Panc1 (cell line): ENCODE data around the gene TIMM17A. TPM values are rescaled to one million over a fixed set of nuclear protein-coding genes. Genes with fewer than 3 reads are reported as not detected.

Experiments used
- ATAC-seq: fragments of 200-7000 bp; cut with Tn5 transposase; 2 replicates; pipeline ENCODE4 v1.9.1; 2020; ENCODE audit warnings: mild to moderate bottlenecking, moderate library complexity
- BruUV-seq: library from RNA; stranded (reverse); fragments of 400-500 nt; replicated peaks from 2 replicates; lab custom pipeline; 2021; lab: Mats Ljungman, UMichigan
- CTCF ChIA-PET: fragments of 300-600 bp; sonication (Branson Sonifier 250); formaldehyde crosslinking; loops from one replicate; lab custom pipeline; 2022; ENCODE audit warnings: antibody characterized with exemption; lab: Charles Lee
- POLR2A ChIA-PET: fragments of 300-600 bp; sonication (Branson Sonifier 250); formaldehyde crosslinking; loops from one replicate; lab custom pipeline; 2022; ENCODE audit warnings: antibody characterized with exemption; lab: Charles Lee
- DNase-seq: peaks from one replicate; pipeline ENCODE4 v3.0.0-alpha.2; 2010; ENCODE audit warnings: low read depth, low spot score
- H3K27ac ChIP-seq: 2 replicates; pipeline ENCODE4 v1.5.1; 2011; ENCODE audit warnings: mild to moderate bottlenecking, low read length, inconsistent platforms
- H3K27me3 ChIP-seq: fragments of 200-500 bp; sonication (Bioruptor generic); 2 replicates; pipeline ENCODE4 v1.6.0; 2014; ENCODE audit warnings: low read length, inconsistent platforms; ENCODE audit not compliant: control insufficient read depth, insufficient read depth
- H3K36me3 ChIP-seq: fragments of 200-500 bp; sonication (Bioruptor generic); 2 replicates; pipeline ENCODE4 v1.5.1; 2014; ENCODE audit warnings: inconsistent platforms, mild to moderate bottlenecking, low read length, moderate library complexity; ENCODE audit not compliant: control insufficient read depth, insufficient read depth
- H3K4me1 ChIP-seq: 2 replicates; pipeline ENCODE4 v1.5.1; 2011; ENCODE audit warnings: inconsistent platforms, mild to moderate bottlenecking, low read length, moderate library complexity; ENCODE audit not compliant: control insufficient read depth, insufficient read depth
- H3K4me3 ChIP-seq, 2 experiments: 2 replicates each; pipeline ENCODE4 v1.5.1; 2011 to 2012; ENCODE audit warnings: low read depth in 2 of 2, low read length in 2 of 2, mild to moderate bottlenecking in 2 of 2, inconsistent platforms in 1 of 2, moderate library complexity in 1 of 2
- H3K9me3 ChIP-seq: fragments of 200-500 bp; sonication (Bioruptor generic); 2 replicates; pipeline ENCODE4 v1.5.1; 2014; ENCODE audit warnings: low read depth, mild to moderate bottlenecking, inconsistent platforms, low read length, moderate library complexity; ENCODE audit not compliant: control insufficient read depth, insufficient read depth
- POLR2AphosphoS5 ChIP-seq: IDR thresholded peaks from 2 replicates; pipeline ENCODE4 v1.6.1; 2012; ENCODE audit warnings: mild to moderate bottlenecking, low read depth, low read length, moderate library complexity
- SIN3A ChIP-seq: IDR thresholded peaks from 2 replicates; pipeline ENCODE4 v1.6.1; 2012; ENCODE audit warnings: low read depth, mild to moderate bottlenecking, low read length, moderate library complexity, borderline replicate concordance; ENCODE audit not compliant: insufficient read depth
- TCF7L2 ChIP-seq: IDR thresholded peaks from 2 replicates; pipeline ENCODE4 v1.6.1; 2011; ENCODE audit warnings: mild to moderate bottlenecking, low read depth, low read length, inconsistent platforms
- in situ Hi-C: cut with HindIII; loops from 2 replicates; pipeline ENCODE4 v1.10.0; 2016; ENCODE audit warnings: low sequenced_read_pairs, low pct_unique_long_range_greater_than_20kb
- intact Hi-C: fragments of 100-400 bp; cut with micrococcal nuclease; formaldehyde crosslinking; loops from one replicate; pipeline ENCODE4 v1.10.0; 2022; ENCODE audit not compliant: unreplicated experiment
- total RNA-seq: library from RNA; stranded (reverse); gene quantifications from one replicate; pipeline ENCODE4 v1.2.1, GENCODE V29; 2021; ENCODE audit not compliant: unreplicated experiment
- TF ChIP-seq, protein P1 (sequence below): fragments of 450-650 bp; IDR thresholded peaks from 2 replicates; pipeline ENCODE4 v1.5.1; 2017; ENCODE audit warnings: mild to moderate bottlenecking
- TF ChIP-seq, protein P2 (sequence below), 2 experiments: IDR thresholded peaks; 2 replicates each; pipeline ENCODE4 v1.6.1; 2011 to 2012; ENCODE audit warnings: low read depth in 2 of 2, control low read depth in 1 of 2, low read length in 1 of 2, mild to moderate bottlenecking in 1 of 2, moderate library complexity in 1 of 2; ENCODE audit not compliant: insufficient read depth in 1 of 2

TIMM17A gene
- total RNA-seq, 1 experiment from 2014 or later, result 118 TPM

DNA sequence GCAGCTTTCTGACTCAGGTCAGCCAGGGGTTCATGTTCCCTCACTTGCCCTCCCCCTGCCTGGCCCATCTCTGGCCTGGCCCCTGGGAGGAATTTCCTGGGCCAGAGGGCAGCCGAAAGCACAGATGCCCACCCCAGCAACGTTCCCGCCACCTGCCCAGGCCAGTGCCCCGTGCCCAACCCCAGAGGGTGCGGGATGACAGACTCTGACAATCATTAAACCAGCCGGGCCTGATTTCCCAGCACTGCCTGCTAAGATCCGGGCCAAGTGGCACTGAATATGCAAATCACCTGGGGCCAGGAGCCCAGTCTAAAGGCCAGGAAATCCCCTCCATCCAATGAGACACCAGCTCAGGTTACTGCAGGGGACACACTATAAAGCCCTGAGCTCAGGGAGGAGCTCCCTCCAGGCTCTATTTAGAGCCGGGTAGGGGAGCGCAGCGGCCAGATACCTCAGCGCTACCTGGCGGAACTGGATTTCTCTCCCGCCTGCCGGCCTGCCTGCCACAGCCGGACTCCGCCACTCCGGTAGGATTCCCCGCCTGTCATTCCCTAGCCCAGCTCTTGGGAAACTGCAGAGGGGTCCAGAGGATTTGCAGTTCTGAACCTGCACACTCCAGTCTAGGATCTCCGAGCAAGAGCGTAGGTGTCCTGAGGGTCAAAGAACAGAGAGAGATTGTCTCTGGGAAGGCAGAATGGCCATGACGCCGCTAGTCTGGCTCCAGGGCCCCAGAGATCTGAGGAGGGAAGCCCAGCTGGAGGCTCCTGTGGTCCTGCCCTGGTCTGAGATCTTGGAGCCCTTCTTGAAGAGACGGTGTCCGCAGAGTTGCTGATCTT lies 55.1 kb downstream of the TIMM17A start, which contains the start of gene ELF3:
Gene ELF3, plus strand, starts transcription at position 408 of the 836 bp plus-strand sequence. CDS start 550 bp downstream, outside the sequence.
- Histone ChIP-seq H3K36me3 (peaks cover 12% of the 10 kb centered on the region), H3K4me3 (peak within 1 kb of the TSS; percentile 41 to 72), H3K27ac (peak within 1 kb of the TSS; percentile 86), H3K9me3 (no peaks in the 10 kb centered on the region), H3K4me1 (peaks cover 56% of the 10 kb centered on the region), H3K27me3 (no peaks in the 10 kb centered on the region)
- intact Hi-C loops (no loop called here), in situ Hi-C loops (no loop called here)
- CTCF ChIA-PET, result interaction anchor here (0.5 to 1.6 kb wide), 4 partner anchors 11 to 107 kb away, joined by 3 to 6 read pairs (median 4); no protein-coding TSS in a partner anchor
- BruUV-seq, result no TSS peak
- TF ChIP-seq SIN3A, result peak; percentile 34; the same call in 1 of the 2 replicates
- TF ChIP-seq, protein P1, sequence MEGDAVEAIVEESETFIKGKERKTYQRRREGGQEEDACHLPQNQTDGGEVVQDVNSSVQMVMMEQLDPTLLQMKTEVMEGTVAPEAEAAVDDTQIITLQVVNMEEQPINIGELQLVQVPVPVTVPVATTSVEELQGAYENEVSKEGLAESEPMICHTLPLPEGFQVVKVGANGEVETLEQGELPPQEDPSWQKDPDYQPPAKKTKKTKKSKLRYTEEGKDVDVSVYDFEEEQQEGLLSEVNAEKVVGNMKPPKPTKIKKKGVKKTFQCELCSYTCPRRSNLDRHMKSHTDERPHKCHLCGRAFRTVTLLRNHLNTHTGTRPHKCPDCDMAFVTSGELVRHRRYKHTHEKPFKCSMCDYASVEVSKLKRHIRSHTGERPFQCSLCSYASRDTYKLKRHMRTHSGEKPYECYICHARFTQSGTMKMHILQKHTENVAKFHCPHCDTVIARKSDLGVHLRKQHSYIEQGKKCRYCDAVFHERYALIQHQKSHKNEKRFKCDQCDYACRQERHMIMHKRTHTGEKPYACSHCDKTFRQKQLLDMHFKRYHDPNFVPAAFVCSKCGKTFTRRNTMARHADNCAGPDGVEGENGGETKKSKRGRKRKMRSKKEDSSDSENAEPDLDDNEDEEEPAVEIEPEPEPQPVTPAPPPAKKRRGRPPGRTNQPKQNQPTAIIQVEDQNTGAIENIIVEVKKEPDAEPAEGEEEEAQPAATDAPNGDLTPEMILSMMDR, result no peak
- peak; percentile 77 for TF ChIP-seq POLR2AphosphoS5
- DNase-seq (no peak), ATAC-seq (peak; percentile 64)
- POLR2A ChIA-PET, result interaction anchor here (0.7 to 1.6 kb wide), 3 partner anchors 97 to 133 kb away, joined by 3 to 5 read pairs (median 5); no protein-coding TSS in a partner anchor

DNA sequence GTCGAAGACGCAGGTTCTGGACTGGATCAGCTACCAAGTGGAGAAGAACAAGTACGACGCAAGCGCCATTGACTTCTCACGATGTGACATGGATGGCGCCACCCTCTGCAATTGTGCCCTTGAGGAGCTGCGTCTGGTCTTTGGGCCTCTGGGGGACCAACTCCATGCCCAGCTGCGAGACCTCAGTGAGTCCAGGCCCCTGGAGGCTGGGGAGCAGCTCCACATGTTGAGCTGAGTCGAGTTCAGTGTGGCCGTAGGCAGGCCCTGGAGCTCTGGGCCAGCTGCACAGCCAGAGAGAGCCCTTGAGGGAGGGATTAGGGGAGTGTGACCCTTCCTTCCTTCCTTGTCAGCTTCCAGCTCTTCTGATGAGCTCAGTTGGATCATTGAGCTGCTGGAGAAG lies 56.7 kb downstream of the TIMM17A start:
- ChIA-PET CTCF (interaction anchor here (0.7 kb wide), 1 partner anchor 57 kb away, joined by 6 read pairs; no protein-coding TSS in a partner anchor), POLR2A (no interaction called here)
- peaks cover 7% of the 10 kb centered on the region; the same call in 1 of the 2 replicates for H3K36me3 ChIP-seq
- ATAC-seq (no peak), DNase-seq (no peak)
- H3K27ac ChIP-seq, result peak overlapping the region; percentile 68
- H3K4me1 ChIP-seq, result peaks cover 60% of the 10 kb centered on the region
- intact Hi-C loops (no loop called here), in situ Hi-C loops (no loop called here)
- no peak for TF ChIP-seq SIN3A
- TF ChIP-seq, protein P1, result no peak
- no peak for TF ChIP-seq POLR2AphosphoS5
- TF ChIP-seq TCF7L2, result no peak
- TF ChIP-seq, protein P2, sequence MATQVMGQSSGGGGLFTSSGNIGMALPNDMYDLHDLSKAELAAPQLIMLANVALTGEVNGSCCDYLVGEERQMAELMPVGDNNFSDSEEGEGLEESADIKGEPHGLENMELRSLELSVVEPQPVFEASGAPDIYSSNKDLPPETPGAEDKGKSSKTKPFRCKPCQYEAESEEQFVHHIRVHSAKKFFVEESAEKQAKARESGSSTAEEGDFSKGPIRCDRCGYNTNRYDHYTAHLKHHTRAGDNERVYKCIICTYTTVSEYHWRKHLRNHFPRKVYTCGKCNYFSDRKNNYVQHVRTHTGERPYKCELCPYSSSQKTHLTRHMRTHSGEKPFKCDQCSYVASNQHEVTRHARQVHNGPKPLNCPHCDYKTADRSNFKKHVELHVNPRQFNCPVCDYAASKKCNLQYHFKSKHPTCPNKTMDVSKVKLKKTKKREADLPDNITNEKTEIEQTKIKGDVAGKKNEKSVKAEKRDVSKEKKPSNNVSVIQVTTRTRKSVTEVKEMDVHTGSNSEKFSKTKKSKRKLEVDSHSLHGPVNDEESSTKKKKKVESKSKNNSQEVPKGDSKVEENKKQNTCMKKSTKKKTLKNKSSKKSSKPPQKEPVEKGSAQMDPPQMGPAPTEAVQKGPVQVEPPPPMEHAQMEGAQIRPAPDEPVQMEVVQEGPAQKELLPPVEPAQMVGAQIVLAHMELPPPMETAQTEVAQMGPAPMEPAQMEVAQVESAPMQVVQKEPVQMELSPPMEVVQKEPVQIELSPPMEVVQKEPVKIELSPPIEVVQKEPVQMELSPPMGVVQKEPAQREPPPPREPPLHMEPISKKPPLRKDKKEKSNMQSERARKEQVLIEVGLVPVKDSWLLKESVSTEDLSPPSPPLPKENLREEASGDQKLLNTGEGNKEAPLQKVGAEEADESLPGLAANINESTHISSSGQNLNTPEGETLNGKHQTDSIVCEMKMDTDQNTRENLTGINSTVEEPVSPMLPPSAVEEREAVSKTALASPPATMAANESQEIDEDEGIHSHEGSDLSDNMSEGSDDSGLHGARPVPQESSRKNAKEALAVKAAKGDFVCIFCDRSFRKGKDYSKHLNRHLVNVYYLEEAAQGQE (IDR thresholded peaks at IDR 0.05; ENCODE audit: insufficient read depth in 1 of 2, low read depth in 2 of 2, low read length in 1 of 2), result no peak
- H3K4me3 ChIP-seq, result peak overlapping the region; percentile 41 to 72
- H3K27me3 ChIP-seq, result no peaks in the 10 kb centered on the region
- no peaks in the 10 kb centered on the region for H3K9me3 ChIP-seq
- no TSS peak for BruUV-seq
